Smooth muscle cell (in vitro differentiated cells): ENCODE results near the gene LTC4S. TPM values are rescaled to one million over a fixed set of nuclear protein-coding genes. Genes with fewer than 3 reads are reported as not detected.

Experiments
- DNase-seq: peaks from one replicate; lab custom pipeline; 2025; ENCODE audit not compliant: unreplicated experiment; lab: John Stamatoyannopoulos, UW
- H2AFZ ChIP-seq: fragments of 200-600 bp; sonication (generic); 2 replicates; pipeline ENCODE4 v1.6.0; 2016; ENCODE audit warnings: antibody characterized with exemption, low read depth, mild to moderate bottlenecking
- H3F3A ChIP-seq: fragments of 200-600 bp; sonication (generic); 2 replicates; pipeline ENCODE4 v1.6.0; 2017; ENCODE audit warnings: antibody characterized with exemption, low read depth
- H3K27ac ChIP-seq: fragments of 200-600 bp; sonication (generic); 2 replicates; pipeline ENCODE4 v1.5.1; 2016; ENCODE audit warnings: low read depth, mild to moderate bottlenecking
- H3K27me3 ChIP-seq: fragments of 200-600 bp; sonication (generic); 2 replicates; pipeline ENCODE4 v1.6.1; 2016; ENCODE audit warnings: low read depth, mild to moderate bottlenecking
- H3K36me3 ChIP-seq: fragments of 200-600 bp; sonication (generic); 2 replicates; pipeline ENCODE4 v1.5.1; 2016; ENCODE audit warnings: low read depth
- H3K4me1 ChIP-seq: fragments of 200-600 bp; sonication (generic); 2 replicates; pipeline ENCODE4 v1.5.1; 2016; ENCODE audit warnings: low read depth
- H3K4me2 ChIP-seq: fragments of 200-600 bp; sonication (generic); 2 replicates; pipeline ENCODE4 v1.6.0; 2016; ENCODE audit warnings: mild to moderate bottlenecking
- H3K4me3 ChIP-seq: fragments of 200-600 bp; sonication (generic); 2 replicates; pipeline ENCODE4 v1.5.1; 2016; ENCODE audit warnings: mild to moderate bottlenecking
- H3K79me2 ChIP-seq: fragments of 200-600 bp; sonication (generic); 2 replicates; pipeline ENCODE4 v1.6.0; 2016; ENCODE audit warnings: low read depth, mild to moderate bottlenecking
- H3K9ac ChIP-seq: fragments of 200-600 bp; sonication (generic); 2 replicates; pipeline ENCODE4 v1.6.0; 2016; ENCODE audit warnings: low read depth
- H3K9me3 ChIP-seq: fragments of 200-600 bp; sonication (generic); replicated peaks from 2 replicates; pipeline ENCODE4 v1.5.1; 2016; ENCODE audit warnings: low read depth
- H4K20me1 ChIP-seq: fragments of 200-600 bp; sonication (generic); 2 replicates; pipeline ENCODE4 v1.6.0; 2016; ENCODE audit warnings: low read depth
- WGBS: methylation state at CpG from one replicate; pipeline ENCODE4 v1.1.7; 2016; ENCODE audit warnings: low lambda C conversion rate; 5-methylcytosine and 5-hydroxymethylcytosine counted together
- polyA plus RNA-seq: library from polyadenylated mRNA; unstranded; fragments of >200 nt; fragmentation: Nextera tagmentation; extraction: Ambion mirVana; gene quantifications from 2 replicates; pipeline ENCODE4 v1.2.1, GENCODE V29; 2016
- total RNA-seq: library from RNA; depleted of rRNA; stranded (reverse); fragments of >200 nt; gene quantifications from 2 replicates; pipeline ENCODE4 v1.2.3, GENCODE V29; 2014
- TF ChIP-seq, protein P1 (sequence below): fragments of 200-600 bp; sonication (generic); IDR thresholded peaks from 2 replicates; pipeline ENCODE4 v1.5.1; 2017; ENCODE audit warnings: borderline replicate concordance, mild to moderate bottlenecking, antibody characterized with exemption; ENCODE audit not compliant: insufficient read depth, poor library complexity, severe bottlenecking

LTC4S gene
- total and polyA plus RNA-seq, 2 experiments from 2014 or later, result not detected

DNA sequence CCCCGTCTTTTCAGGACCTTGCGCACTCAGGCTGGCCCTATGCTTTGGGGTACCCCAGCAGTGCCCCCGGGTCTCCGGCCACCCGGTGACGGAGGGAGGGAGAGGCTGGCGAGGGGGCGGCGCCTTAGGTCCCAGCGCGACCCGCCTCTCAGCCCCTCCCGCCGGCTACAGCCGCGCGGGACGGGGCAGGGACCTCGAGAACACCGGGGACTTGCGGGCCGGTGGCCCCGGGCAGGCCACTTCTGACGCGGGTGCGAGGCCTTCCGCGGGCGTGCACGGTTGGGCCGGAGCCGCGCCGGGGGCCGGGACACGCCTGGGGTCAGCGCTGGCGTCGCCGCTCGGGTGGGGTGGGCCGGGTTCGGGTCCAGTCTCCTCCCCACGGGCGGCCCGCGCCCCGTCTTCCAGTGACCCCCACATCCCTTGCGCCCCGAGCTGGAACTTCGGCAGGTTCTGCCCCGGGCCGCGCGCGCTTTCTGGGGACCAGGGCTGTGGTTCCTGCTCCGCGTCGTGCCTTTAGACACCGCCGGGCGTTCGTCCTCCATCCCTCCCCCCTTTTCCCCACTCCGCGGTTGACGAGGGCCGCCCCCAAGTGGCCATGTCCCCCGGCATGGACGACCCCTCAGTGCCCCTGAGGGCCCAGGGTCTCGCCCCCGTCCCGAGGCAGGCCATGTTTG lies 23.1 kb downstream of the LTC4S start:
- H3K9me3 ChIP-seq, result no peaks in the 10 kb centered on the region
- H2AFZ ChIP-seq, result peak overlapping the region; percentile 19
- 7% methylated on average over 33 of the region's 72 CpGs for WGBS
- H3F3A ChIP-seq, result peaks cover 20% of the 10 kb centered on the region
- peaks cover 8% of the 10 kb centered on the region for H4K20me1 ChIP-seq
- no peaks in the 10 kb centered on the region for H3K27me3 ChIP-seq
- TF ChIP-seq, protein P1, sequence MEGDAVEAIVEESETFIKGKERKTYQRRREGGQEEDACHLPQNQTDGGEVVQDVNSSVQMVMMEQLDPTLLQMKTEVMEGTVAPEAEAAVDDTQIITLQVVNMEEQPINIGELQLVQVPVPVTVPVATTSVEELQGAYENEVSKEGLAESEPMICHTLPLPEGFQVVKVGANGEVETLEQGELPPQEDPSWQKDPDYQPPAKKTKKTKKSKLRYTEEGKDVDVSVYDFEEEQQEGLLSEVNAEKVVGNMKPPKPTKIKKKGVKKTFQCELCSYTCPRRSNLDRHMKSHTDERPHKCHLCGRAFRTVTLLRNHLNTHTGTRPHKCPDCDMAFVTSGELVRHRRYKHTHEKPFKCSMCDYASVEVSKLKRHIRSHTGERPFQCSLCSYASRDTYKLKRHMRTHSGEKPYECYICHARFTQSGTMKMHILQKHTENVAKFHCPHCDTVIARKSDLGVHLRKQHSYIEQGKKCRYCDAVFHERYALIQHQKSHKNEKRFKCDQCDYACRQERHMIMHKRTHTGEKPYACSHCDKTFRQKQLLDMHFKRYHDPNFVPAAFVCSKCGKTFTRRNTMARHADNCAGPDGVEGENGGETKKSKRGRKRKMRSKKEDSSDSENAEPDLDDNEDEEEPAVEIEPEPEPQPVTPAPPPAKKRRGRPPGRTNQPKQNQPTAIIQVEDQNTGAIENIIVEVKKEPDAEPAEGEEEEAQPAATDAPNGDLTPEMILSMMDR, result no peak
- peak overlapping the region; percentile 51 for H3K9ac ChIP-seq
- H3K4me1 ChIP-seq, result peaks cover 30% of the 10 kb centered on the region
- H3K79me2 ChIP-seq, result peaks cover 7% of the 10 kb centered on the region
- DNase-seq, result no peak
- H3K36me3 ChIP-seq, result no peaks in the 10 kb centered on the region
- no peak overlapping the region for H3K27ac ChIP-seq
- peak overlapping the region; percentile 95 for H3K4me2 ChIP-seq
- peak overlapping the region; percentile 66 for H3K4me3 ChIP-seq

DNA sequence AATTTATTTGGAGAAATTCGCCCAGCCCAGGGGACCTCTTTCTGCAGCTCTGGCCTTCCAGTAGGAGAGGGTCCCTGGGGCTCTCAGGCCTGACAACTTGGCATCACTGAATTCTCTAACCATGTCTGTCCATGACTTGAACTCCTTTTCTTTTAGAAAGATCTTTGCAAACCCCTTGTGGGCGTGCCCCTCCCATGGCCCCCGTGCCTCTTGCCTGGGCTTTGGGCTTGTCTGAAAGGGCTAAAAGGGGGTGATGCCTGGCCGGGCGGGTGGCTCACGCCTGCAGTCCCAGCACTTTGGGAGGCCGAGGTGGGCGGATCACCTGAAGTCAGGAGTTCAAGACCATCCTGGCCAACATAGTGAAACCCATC lies 23.7 kb downstream of the LTC4S start:
- no peak overlapping the region for H3K27ac ChIP-seq
- H2AFZ ChIP-seq, result peak overlapping the region; percentile 19
- no peaks in the 10 kb centered on the region for H3K27me3 ChIP-seq
- WGBS, result 91% methylated on average over 8 of the region's 8 CpGs
- no peaks in the 10 kb centered on the region for H3K36me3 ChIP-seq
- H3K4me1 ChIP-seq, result peaks cover 35% of the 10 kb centered on the region
- TF ChIP-seq, protein P1, result no peak
- no peaks in the 10 kb centered on the region for H3K9me3 ChIP-seq
- peaks cover 14% of the 10 kb centered on the region for H4K20me1 ChIP-seq
- H3K4me2 ChIP-seq, result peak overlapping the region; percentile 95
- no peak for DNase-seq
- peak overlapping the region; percentile 66 for H3K4me3 ChIP-seq
- H3K9ac ChIP-seq, result peak overlapping the region; percentile 51
- H3F3A ChIP-seq, result peaks cover 24% of the 10 kb centered on the region
- peaks cover 12% of the 10 kb centered on the region for H3K79me2 ChIP-seq

DNA sequence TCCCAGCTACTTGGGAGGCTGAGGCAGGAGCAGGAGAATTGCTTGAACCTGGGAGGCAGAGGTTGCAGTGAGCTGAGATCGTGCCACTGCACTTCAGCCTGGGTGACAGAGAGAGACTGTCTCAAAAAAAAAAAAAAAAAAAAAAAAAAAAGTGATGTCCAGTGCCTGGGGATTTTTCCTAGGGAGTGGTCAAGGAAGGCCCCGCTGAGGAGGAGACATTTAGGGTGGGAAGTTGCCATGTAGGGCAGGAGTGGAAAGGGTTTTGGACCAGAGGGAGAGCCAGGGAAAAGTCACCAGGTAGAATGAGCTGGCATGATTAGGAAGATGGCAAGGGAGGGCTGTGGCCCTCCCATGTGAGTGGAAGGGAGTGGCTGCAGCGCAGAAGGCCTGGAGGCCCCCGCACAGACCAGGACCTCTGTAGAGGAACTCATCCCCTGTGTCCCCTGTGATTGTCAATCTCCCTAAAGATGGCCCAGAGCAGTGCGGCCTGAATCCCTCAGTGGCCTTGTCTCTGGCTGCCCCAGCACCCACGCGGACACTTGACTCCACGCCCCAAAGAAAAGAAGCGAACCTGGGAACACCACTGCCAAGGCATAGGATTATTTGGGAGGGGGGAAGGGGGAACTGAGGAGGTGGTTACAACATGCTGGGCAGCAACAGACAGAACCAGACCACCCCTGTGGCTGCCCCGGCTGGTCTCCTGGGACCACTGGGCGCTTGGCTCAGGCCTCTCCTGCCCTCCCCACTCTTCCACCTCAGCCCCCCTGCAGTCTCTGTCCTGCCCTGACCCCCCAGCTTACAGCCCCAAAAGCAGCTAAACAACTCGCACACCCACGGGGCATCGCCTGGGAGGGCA lies 24.3 kb downstream of the LTC4S start:
- Histone ChIP-seq H3K4me1 (peaks cover 40% of the 10 kb centered on the region), H3K27ac (peak overlapping the region; percentile 100), H3K9ac (peak overlapping the region; percentile 99), H2AFZ (no peak overlapping the region), H3F3A (peaks cover 24% of the 10 kb centered on the region), H3K36me3 (no peaks in the 10 kb centered on the region), H3K9me3 (no peaks in the 10 kb centered on the region), H4K20me1 (peaks cover 20% of the 10 kb centered on the region), H3K4me3 (peak overlapping the region; percentile 49), H3K79me2 (peaks cover 19% of the 10 kb centered on the region), H3K27me3 (no peaks in the 10 kb centered on the region), H3K4me2 (peak overlapping the region; percentile 96)
- DNase-seq, result no peak
- TF ChIP-seq, protein P1, result no peak
- WGBS, result 76% methylated on average over 14 of the region's 14 CpGs
